Measurements from ENCODE around the gene LPIN2. TPM values are rescaled to one million over a fixed set of nuclear protein-coding genes. Genes with fewer than 3 reads are reported as not detected.

The LPIN2 gene
- total RNA-seq, 1 donor from 2014 or later = 44.9 TPM

- TF ChIP-seq CTCF (IDR thresholded peaks at IDR 0.05; ENCODE audit: unreplicated experiment) = no peak
- Mint-ChIP-seq H3K27me3 (ENCODE audit: low read depth) (no peaks in the 10 kb centered on the region), H3K27ac (no peak overlapping the region), H3K9me3 (peaks cover 20% of the 10 kb centered on the region), H3K4me3 (no peak overlapping the region), H3K36me3 (peaks cover 21% of the 10 kb centered on the region), H3K4me1 (peaks cover 11% of the 10 kb centered on the region)
- no peak for DNase-seq (ENCODE audit: low spot score in 2 of 2, unreplicated experiment in 2 of 2)
These were observed 19.7 kb downstream of the LPIN2 start for GRCh38 chr18:2992995-2993877.

GRCh38 chr18:2990956-2991640, 21.8 kb downstream of the LPIN2 start:
- peaks cover 20% of the 10 kb centered on the region for H3K9me3 Mint-ChIP-seq
- no peaks in the 10 kb centered on the region for H3K4me1 Mint-ChIP-seq
- DNase-seq (ENCODE audit: low spot score in 2 of 2, unreplicated experiment in 2 of 2) = no peak
- no peak overlapping the region for H3K4me3 Mint-ChIP-seq
- no peak for TF ChIP-seq CTCF (IDR thresholded peaks at IDR 0.05; ENCODE audit: unreplicated experiment)
- no peaks in the 10 kb centered on the region for H3K27me3 Mint-ChIP-seq (ENCODE audit: low read depth)
- H3K27ac Mint-ChIP-seq = no peak overlapping the region
- H3K36me3 Mint-ChIP-seq = peaks cover 23% of the 10 kb centered on the region

GRCh38 chr18:2987876-2988790, 24.8 kb downstream of the LPIN2 start:
- H3K4me3 Mint-ChIP-seq = no peak overlapping the region
- no peak for DNase-seq (ENCODE audit: low spot score in 2 of 2, unreplicated experiment in 2 of 2)
- no peaks in the 10 kb centered on the region for H3K27me3 Mint-ChIP-seq (ENCODE audit: low read depth)
- peaks cover 20% of the 10 kb centered on the region for H3K9me3 Mint-ChIP-seq
- H3K4me1 Mint-ChIP-seq = peaks cover 3% of the 10 kb centered on the region
- H3K36me3 Mint-ChIP-seq = peaks cover 23% of the 10 kb centered on the region
- no peak for TF ChIP-seq CTCF (IDR thresholded peaks at IDR 0.05; ENCODE audit: unreplicated experiment)
- H3K27ac Mint-ChIP-seq = peak overlapping the region; percentile 40

- TF ChIP-seq CTCF (IDR thresholded peaks at IDR 0.05; ENCODE audit: unreplicated experiment) = no peak
- H3K4me1 Mint-ChIP-seq = peaks cover 17% of the 10 kb centered on the region
- no peak overlapping the region for H3K27ac Mint-ChIP-seq
- H3K4me3 Mint-ChIP-seq = no peak overlapping the region
- DNase-seq (ENCODE audit: low spot score in 2 of 2, unreplicated experiment in 2 of 2) = no peak
- H3K27me3 Mint-ChIP-seq (ENCODE audit: low read depth) = no peaks in the 10 kb centered on the region
- peaks cover 18% of the 10 kb centered on the region for H3K36me3 Mint-ChIP-seq
- peaks cover 15% of the 10 kb centered on the region for H3K9me3 Mint-ChIP-seq
These were observed 26.6 kb downstream of the LPIN2 start for GRCh38 chr18:2986150-2986865.

GRCh38 chr18:2985628-2986027, 27.3 kb downstream of the LPIN2 start:
- peaks cover 18% of the 10 kb centered on the region for H3K4me1 Mint-ChIP-seq
- DNase-seq (ENCODE audit: low spot score in 2 of 2, unreplicated experiment in 2 of 2) = no peak
- H3K36me3 Mint-ChIP-seq = peaks cover 16% of the 10 kb centered on the region
- peak; percentile 50 for TF ChIP-seq CTCF (IDR thresholded peaks at IDR 0.05; ENCODE audit: unreplicated experiment)
- no peak overlapping the region for H3K4me3 Mint-ChIP-seq
- H3K27me3 Mint-ChIP-seq (ENCODE audit: low read depth) = no peaks in the 10 kb centered on the region
- H3K27ac Mint-ChIP-seq = no peak overlapping the region
- H3K9me3 Mint-ChIP-seq = peaks cover 12% of the 10 kb centered on the region
